ENCODE data around the gene NALF2.

The NALF2 gene

DNA sequence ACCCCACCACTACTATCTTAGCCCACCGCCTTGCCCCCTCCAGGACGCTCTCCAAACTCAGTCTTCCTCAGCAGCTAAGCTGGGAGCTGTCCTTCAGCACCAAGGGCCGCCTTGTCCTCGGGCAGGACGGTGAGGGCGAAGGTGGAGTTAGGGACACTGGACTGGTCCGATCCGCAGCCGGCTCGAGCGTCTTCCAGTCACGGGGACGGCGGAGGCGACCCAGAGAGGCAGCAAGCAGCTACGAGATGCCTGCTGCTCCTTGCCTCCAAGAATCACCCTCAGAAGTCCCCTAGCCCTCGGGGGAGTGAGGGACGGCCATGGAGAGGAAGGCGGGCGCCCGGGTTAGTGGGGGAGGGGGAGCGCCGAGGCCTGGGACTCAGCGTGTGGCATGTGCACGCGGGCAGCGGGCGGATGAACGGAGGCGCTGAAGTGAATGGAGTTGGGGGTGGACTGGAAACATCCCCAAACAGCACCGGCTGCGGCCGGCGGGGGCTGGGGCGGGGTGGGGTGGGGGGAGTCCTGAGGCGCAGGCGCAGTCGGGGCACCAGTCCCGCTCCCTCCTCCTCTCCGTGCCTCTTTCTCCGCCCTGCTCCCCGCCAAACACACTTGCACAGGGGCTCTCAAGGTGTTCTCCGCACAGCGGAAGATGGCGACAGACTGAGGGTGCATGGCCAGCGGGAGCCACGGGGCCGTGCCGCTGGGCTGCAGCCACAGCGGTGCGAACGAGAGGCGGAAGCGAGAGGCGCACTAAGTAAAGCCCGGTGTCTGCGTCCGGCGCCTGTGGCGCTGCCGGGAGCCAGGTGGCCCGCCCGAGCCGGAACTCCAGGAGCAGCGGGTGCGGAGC, at the start of gene NALF2:
TSS of gene NALF2 (plus strand) at position 545 of the 844 bp plus-strand sequence. CDS start 957 bp downstream, outside the sequence.
- peak; percentile 17 for DNase-seq

DNA sequence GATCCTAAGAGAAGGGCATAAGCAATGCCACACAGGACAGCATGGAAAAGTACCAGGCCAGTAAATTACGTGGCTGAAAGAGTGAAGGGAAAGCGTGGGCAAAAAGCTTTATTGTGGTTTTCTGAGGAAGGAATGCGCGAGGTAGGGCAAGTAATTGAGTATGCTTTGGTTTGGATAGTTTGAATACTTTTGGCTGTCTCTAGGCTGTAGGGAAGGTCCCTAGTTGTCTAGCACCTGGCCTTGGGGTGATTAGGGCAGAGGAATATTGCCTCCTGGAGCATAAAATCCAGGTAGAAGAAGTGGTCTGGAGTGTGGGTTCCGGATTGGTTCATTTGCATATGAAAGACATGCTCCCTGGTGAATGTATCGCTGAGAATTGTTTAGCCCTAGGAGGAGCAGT, 46.4 kb upstream of the NALF2 start:
- no peak for DNase-seq

GRCh38 chrX:69466546-69466945, 37.6 kb upstream of the NALF2 start:
- no peak for DNase-seq

- no peak for DNase-seq
Measured at GRCh38 chrX:69469975-69470374, 34.2 kb upstream of the NALF2 start.

- no peak for DNase-seq
Measured at GRCh38 chrX:69489625-69490024, 14.5 kb upstream of the NALF2 start.

DNA sequence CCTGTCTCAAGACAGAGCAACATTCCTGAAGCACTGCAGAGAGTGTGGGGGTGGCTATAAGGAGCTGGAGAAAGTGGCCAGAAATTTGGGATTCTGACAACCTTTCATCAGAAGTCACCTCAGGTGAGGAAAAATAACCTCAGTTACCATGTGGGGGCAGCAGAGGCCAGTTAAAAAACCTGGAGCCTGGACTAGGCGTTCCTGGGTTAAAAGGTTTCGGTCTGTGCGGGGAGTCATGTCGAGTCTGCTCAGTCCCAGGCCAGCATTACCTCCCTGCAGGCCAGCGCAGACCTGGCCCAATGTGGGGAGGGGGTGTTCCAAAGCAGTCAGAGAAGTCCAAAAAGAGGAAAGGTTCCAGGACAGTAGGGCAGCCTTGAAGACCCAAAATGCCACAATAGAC, 10.9 kb upstream of the NALF2 start:
- peak; percentile 24 for DNase-seq

- DNase-seq = no peak
Measured at GRCh38 chrX:69493766-69494165, 10.4 kb upstream of the NALF2 start.

- DNase-seq = no peak
Measured at GRCh38 chrX:69496183-69496582, 7.9 kb upstream of the NALF2 start.

DNA sequence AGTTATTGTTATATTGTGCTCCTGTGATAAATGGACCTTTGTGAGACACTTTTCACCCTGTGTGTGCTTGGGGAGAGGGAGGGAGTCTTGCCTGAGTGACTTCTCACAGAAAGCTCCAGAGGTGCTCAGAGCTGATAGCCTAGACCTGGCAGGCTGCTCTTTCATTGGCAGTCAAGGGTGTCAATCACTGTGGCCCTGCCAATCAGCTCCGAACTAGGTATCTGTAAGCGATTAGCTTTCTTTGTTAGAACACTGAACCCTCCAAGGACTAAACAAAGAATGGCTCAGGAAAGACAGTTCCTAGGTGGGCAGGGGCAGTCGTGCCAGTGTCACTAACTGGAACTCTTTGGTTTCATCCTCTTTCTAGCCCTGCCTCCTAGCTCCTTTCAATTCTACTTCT, 2.7 kb upstream of the NALF2 start:
- no peak for DNase-seq

DNA sequence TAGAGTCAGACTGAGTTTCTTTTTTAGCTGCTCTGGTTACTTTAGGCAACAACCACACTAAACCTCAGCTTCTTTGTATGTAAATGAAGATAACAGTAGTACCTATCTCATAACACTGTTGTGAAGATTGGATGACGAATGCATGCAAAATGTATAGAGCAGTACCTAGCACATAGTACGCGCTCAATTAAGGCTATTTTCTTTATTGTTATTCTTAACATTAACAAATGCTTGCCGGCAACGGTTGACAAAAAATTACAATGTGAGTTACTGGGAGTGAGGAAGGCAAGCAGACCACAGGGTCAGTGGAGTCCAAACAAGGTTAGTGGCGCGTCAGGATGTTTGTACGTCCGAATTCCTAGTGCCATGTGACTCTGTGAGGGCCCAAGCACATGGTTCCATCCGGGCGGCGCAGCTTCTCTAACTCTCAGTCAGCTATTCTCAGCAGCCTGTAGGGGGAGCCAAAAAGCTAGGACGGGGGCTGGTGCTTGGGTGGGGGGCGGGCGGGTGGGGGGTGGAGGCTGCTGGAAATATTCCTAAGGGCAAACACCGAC, 821 bp upstream of the NALF2 start:
- no peak for DNase-seq

DNA sequence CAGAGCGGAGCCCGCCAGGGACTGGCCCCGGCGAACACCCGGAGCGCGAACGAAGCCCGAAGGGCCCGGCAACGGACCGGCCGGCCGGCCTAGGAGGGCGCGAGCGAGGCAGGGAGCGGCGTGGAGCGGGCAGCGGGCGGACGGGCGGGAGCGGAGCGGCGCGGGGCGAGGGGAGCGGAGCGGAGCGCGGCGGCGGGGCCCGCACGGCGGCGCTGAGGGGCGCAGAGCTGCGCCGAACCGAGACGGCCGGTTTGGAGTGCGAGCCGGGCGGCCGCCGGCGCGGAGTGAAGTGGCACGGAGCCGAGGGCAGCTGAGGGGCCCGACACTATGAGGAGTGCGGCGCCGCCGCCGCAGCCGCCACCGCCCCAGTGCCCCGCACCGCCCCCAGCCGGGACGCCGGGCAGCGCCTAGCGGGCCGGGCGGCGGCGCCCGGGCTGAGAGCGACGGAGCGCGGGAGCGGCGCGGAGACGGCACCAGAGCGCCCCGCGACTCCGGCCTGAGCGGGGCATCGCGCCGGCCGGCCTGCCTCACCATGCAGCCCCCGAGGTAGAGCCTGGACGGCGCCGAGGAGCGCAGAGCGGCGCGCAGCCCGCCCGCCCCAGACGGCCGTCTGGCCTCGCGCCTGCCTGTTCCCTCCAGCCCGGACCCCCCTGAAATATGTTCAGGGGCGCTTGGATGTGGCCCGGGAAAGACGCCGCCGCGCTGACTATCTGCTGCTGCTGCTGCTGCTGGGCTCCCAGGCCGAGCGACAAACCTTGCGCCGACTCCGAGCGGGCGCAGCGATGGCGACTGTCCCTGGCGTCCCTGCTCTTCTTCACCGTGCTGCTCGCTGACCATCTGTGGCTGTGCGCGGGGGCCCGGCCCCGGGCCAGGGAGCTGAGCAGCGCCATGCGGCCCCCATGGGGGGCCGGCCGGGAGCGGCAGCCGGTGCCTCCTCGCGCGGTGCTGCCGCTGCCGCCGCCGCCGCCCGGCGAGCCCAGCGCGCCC, 793 bp downstream of the NALF2 start:
- no peak for DNase-seq

DNA sequence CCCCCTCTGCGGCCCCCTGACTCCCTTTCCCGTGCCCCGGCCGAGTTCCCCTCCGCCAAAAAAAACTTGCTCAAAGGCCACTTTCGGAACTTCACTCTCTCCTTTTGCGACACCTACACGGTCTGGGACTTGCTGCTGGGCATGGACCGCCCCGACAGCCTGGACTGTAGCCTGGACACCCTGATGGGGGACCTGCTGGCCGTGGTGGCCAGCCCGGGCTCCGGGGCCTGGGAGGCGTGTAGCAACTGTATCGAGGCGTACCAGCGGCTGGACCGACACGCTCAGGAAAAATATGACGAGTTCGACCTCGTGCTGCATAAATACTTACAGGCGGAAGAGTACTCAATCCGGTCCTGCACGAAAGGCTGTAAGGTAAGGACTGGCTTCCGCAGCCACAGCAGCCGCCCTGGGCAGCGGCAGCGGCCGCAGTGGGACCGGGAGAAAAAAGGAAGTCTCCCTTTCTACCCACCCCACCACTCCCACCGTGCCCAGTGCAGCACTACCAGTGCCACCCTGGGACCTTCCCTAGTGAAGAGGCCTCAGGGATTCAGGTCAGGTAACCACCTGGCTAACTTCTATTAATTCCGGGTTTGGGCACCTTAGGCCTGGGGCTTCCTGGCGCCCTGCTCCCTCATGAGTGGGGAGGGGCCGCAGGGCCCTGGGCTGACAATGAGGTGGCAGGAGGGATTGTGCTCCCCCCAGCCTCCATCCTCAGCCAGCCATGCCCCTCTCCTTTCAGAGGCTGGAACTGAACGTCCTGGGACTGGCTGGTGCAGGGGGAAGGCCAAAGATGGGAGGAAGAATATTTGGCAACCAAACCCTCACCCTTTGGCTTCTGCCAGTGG, 1.9 kb downstream of the NALF2 start:
- DNase-seq = no peak

GRCh38 chrX:69506617-69507499, 2.7 kb downstream of the NALF2 start:
- no peak for DNase-seq

- DNase-seq = no peak
Measured at GRCh38 chrX:69507500-69507789, 3.3 kb downstream of the NALF2 start.

DNA sequence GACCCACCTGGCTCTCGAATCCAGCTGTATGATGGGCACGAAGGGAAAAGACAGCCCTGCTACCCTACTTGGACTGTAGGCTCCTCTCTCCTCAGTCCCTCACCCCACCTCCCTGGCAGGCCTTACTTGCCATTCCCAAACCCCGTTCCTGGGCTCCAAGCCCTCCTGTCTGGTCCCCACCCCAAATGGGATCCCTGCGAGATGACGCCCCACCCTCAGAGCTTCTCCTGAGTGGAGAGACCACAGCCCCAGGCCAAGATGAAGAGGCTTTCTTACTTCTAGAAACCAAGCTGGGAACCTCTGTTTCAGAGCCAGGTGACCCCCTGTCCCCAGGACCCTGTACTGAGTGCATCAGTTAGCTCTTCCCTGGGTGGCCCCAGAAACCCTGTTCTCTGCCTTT, 4.5 kb downstream of the NALF2 start:
- DNase-seq = no peak

GRCh38 chrX:69510137-69510715, 6.1 kb downstream of the NALF2 start:
- DNase-seq = no peak

DNA sequence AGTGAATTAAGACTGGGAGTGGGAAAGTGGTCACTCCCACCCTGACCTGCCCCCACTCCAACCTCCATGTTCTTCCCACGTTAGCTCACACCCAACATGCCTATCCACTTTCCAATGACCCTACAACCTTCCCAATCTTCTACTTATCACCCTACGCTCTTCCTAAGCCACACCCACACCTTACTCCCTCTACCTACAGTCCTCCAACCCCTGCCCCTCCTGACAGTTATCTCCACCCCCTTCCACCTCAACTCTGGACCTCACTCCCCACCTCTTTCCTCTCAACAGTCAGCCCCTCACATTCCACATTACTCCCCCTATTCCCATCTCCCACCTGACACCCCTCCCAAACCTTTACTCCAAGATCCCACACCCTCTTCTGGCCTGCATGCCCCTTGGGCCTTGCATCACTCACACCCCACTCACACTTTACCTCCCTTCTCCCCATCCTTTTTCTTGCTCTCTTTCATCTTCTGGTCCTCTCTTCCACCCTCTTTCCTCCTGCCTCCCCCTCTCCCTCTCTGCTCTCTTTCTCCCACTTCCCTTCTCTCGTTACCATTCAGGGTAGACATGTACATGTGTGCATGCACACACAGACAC, 6.9 kb downstream of the NALF2 start:
- no peak for DNase-seq

- no peak for DNase-seq
Measured at GRCh38 chrX:69522052-69522451, 17.9 kb downstream of the NALF2 start.

- DNase-seq = no peak
Measured at GRCh38 chrX:69523314-69523713, 19.2 kb downstream of the NALF2 start.

DNA sequence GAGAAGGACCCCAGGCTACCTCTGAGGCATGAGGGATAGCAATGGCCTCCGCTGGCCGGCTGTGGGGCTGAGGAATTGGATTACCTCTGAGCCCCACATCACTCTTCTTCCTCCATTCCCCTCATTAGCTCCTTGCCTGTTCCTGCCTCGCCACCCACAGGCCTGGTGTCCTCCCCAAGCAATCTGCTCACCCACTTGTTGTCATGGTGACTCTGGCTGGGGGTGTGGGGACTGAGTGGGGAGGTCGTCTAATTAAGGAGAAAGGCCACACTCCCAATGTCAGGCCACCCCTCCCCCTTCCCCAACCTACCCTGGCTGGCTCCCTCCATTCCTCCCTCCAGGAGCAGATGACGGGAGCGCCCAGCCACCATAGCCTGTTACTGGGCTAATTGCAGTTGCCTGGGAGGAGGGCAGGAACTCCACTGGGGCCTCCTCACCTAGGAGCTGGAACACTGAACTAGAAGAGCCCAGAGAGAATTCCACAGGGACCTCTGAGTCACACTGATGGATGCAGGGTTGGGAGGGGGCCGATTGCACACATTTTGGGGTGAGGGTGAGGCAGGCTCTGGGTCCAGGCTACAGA, 20.7 kb downstream of the NALF2 start:
- DNase-seq = no peak
